ELR (cell line): Measurements from ENCODE around the gene PRDM11.
"Not testable (repeated sequence)": the region's sequence is repeated elsewhere in the genome, so short reads cannot be mapped to it uniquely, and the experiment has no call there.

ENCODE experiments used
- DNase-seq: peaks from one replicate; pipeline ENCODE4 v3.0.0-alpha.2; 2015; ENCODE audit warnings: low read depth

Gene PRDM11

GRCh38 chr11:45233121-45233803 is 86.8 kb downstream of the PRDM11 start:
- DNase-seq: peak; percentile 58

GRCh38 chr11:45233804-45234170 is 87.3 kb downstream of the PRDM11 start:
- DNase-seq: no peak

- no peak for DNase-seq
Measured at GRCh38 chr11:45234306-45235006, 88.0 kb downstream of the PRDM11 start.

- no peak for DNase-seq
Measured at GRCh38 chr11:45237711-45238315, 91.4 kb downstream of the PRDM11 start.

GRCh38 chr11:45238724-45239123 is 92.3 kb downstream of the PRDM11 start:
- peak; percentile 35 for DNase-seq

GRCh38 chr11:45239733-45240132 is 93.3 kb downstream of the PRDM11 start:
- DNase-seq: no peak

GRCh38 chr11:45243967-45244366 is 97.5 kb downstream of the PRDM11 start:
- no peak for DNase-seq

- DNase-seq: no peak
Measured at GRCh38 chr11:45245218-45246045, 99.0 kb downstream of the PRDM11 start.

GRCh38 chr11:45246241-45246640 is 99.8 kb downstream of the PRDM11 start:
- no peak for DNase-seq

GRCh38 chr11:45247433-45247832 is 101.0 kb downstream of the PRDM11 start:
- DNase-seq: no peak

- DNase-seq: no peak
Measured at GRCh38 chr11:45248501-45249011, 102.1 kb downstream of the PRDM11 start.

GRCh38 chr11:45249372-45249771 is 102.9 kb downstream of the PRDM11 start:
- DNase-seq: not testable (repeated sequence)

- no peak for DNase-seq
Measured at GRCh38 chr11:45250035-45250718, 103.7 kb downstream of the PRDM11 start.

GRCh38 chr11:45252134-45252856 is 105.9 kb downstream of the PRDM11 start:
- peak; percentile 37 for DNase-seq

GRCh38 chr11:45252877-45253276 is 106.4 kb downstream of the PRDM11 start:
- no peak for DNase-seq

GRCh38 chr11:45253640-45254039 is 107.2 kb downstream of the PRDM11 start:
- no peak for DNase-seq

- no peak for DNase-seq
Measured at GRCh38 chr11:45254070-45254469, 107.6 kb downstream of the PRDM11 start.

- no peak for DNase-seq
Measured at GRCh38 chr11:45258982-45259530, 112.6 kb downstream of the PRDM11 start.

GRCh38 chr11:45259592-45259991 is 113.2 kb downstream of the PRDM11 start:
- DNase-seq: peak; percentile 17

- DNase-seq: no peak
Measured at GRCh38 chr11:45260071-45260470, 113.6 kb downstream of the PRDM11 start.

- no peak for DNase-seq
Measured at GRCh38 chr11:45262900-45263299, 116.5 kb downstream of the PRDM11 start.
